Measurements from ENCODE around the gene UBE2E3. TPM values are rescaled to one million over a fixed set of nuclear protein-coding genes. Genes with fewer than 3 reads are reported as not detected.
A peak's percentile ranks its signal among the peaks of the same experiment; 100 is the strongest.
"Not testable (repeated sequence)": the region's sequence is repeated elsewhere in the genome, so short reads cannot be mapped to it uniquely, and the experiment has no call there.

Gene UBE2E3
- total RNA-seq, 2 donors from 2014 or later: 24.1 to 38.2 TPM

DNA sequence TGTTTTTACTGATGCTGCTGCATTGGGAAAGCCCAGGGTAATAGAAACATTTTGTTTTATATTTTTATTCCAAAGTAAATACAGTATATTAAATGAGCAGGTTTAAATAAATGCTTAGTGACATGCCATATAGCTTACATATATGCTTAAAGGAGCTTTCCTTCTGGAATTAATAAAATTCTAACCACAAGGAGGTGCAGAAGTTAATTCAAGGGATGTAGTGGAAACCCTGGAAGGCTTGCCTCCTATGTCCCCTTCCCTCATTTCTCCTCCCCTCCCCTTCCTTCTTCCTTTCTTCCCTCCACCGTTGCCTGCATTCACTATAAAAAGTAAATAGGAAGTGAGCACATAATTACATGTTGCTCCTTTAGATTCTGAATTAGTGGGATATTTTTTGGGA lies 96.3 kb downstream of the UBE2E3 start:
- no peak overlapping the region for H3K4me3 Mint-ChIP-seq
- H3K9me3 ChIP-seq (ENCODE audit: control insufficient read depth, low read length, poor library complexity, severe bottlenecking): no peaks in the 10 kb centered on the region
- H3K27me3 Mint-ChIP-seq: peaks cover 9% of the 10 kb centered on the region
- peaks cover 6% of the 10 kb centered on the region for H3K4me1 Mint-ChIP-seq
- no peaks in the 10 kb centered on the region for H3K36me3 Mint-ChIP-seq (ENCODE audit: low read depth)
- DNase-seq (no peak), ATAC-seq (no peak)
- H3K27ac Mint-ChIP-seq: peak overlapping the region; percentile 24

GRCh38 chr2:181077128-181077709 lies 96.8 kb downstream of the UBE2E3 start:
- H3K9me3 ChIP-seq (ENCODE audit: control insufficient read depth, low read length, poor library complexity, severe bottlenecking): no peaks in the 10 kb centered on the region
- peaks cover 5% of the 10 kb centered on the region for H3K4me1 Mint-ChIP-seq

DNA sequence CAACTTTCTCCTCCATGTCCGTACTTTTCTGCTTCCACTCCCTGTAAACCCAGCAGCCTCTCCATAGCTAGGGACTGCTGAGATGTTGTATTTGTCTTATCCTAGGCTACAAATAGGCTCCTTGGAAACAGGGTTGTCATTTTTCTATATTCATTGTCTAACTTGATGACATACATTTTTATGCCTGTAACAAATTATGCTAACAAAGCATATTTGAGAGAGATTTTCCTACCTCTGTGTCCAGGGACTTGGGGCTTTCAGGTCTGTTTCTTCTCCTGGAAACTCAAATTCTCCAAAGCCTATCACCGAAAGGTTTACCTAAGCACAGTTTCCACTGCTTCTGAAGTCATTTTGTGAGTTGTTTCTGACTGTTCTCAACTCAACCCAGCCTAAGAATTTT lies 102.7 kb downstream of the UBE2E3 start:
- DNase-seq (no peak), ATAC-seq (no peak)
- no peak overlapping the region for H3K27ac Mint-ChIP-seq
- peaks cover 2% of the 10 kb centered on the region for H3K36me3 Mint-ChIP-seq (ENCODE audit: low read depth)
- peaks cover 25% of the 10 kb centered on the region for H3K27me3 Mint-ChIP-seq
- no peaks in the 10 kb centered on the region for H3K9me3 ChIP-seq (ENCODE audit: control insufficient read depth, low read length, poor library complexity, severe bottlenecking)
- H3K4me3 Mint-ChIP-seq: no peak overlapping the region
- peaks cover 2% of the 10 kb centered on the region for H3K4me1 Mint-ChIP-seq

More at GRCh38 chr2:181077128-181077709, 96.8 kb downstream of the UBE2E3 start:
- DNase-seq (no peak), ATAC-seq (peak; percentile 83)
- Mint-ChIP-seq H3K4me3 (no peak overlapping the region), H3K36me3 (ENCODE audit: low read depth) (no peaks in the 10 kb centered on the region), H3K27me3 (peaks cover 9% of the 10 kb centered on the region), H3K27ac (peak overlapping the region; percentile 24)

GRCh38 chr2:181085734-181086133 lies 105.3 kb downstream of the UBE2E3 start:
- Mint-ChIP-seq H3K27ac (no peak overlapping the region), H3K4me1 (peaks cover 2% of the 10 kb centered on the region), H3K27me3 (peaks cover 15% of the 10 kb centered on the region), H3K4me3 (no peak overlapping the region), H3K36me3 (ENCODE audit: low read depth) (peaks cover 2% of the 10 kb centered on the region)
- H3K9me3 ChIP-seq (ENCODE audit: control insufficient read depth, low read length, poor library complexity, severe bottlenecking): no peaks in the 10 kb centered on the region
- ATAC-seq (no peak), DNase-seq (no peak)

GRCh38 chr2:181091920-181092319 lies 111.5 kb downstream of the UBE2E3 start:
- not testable (repeated sequence) for H3K9me3 ChIP-seq (ENCODE audit: control insufficient read depth, low read length, poor library complexity, severe bottlenecking); H3K27ac Mint-ChIP-seq; H3K4me1 Mint-ChIP-seq; ATAC-seq; H3K27me3 Mint-ChIP-seq; DNase-seq; H3K4me3 Mint-ChIP-seq; H3K36me3 Mint-ChIP-seq (ENCODE audit: low read depth)

- Mint-ChIP-seq H3K4me1 (no peaks in the 10 kb centered on the region), H3K27ac (no peak overlapping the region), H3K27me3 (peaks cover 9% of the 10 kb centered on the region), H3K36me3 (ENCODE audit: low read depth) (peaks cover 2% of the 10 kb centered on the region), H3K4me3 (no peak overlapping the region)
- ATAC-seq (no peak), DNase-seq (no peak)
- no peaks in the 10 kb centered on the region for H3K9me3 ChIP-seq (ENCODE audit: control insufficient read depth, low read length, poor library complexity, severe bottlenecking)
Observed at GRCh38 chr2:181095486-181095885, 115.1 kb downstream of the UBE2E3 start.

DNA sequence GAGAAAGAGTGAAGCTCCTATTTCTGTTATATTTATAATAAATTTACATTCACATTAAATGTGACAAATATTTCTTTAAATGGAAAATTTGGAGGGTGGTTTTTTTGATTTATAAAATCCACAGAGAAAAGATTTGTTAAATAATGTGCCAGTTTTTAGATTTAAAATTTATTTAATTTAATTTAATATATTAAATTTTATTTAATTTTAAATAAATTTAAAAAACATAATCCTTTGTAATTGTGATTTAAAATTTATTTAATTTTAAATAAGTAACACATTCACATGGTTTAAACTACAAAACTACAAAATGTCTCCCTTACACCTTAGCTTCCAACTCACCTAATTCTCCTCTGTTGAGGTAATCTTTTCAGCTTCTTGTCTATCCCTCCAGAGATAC lies 123.3 kb downstream of the UBE2E3 start:
- DNase-seq (no peak), ATAC-seq (no peak)
- H3K9me3 ChIP-seq (ENCODE audit: control insufficient read depth, low read length, poor library complexity, severe bottlenecking): no peaks in the 10 kb centered on the region
- peaks cover 18% of the 10 kb centered on the region for H3K4me1 Mint-ChIP-seq
- H3K4me3 Mint-ChIP-seq: no peak overlapping the region
- no peaks in the 10 kb centered on the region for H3K27me3 Mint-ChIP-seq
- H3K27ac Mint-ChIP-seq: peak overlapping the region; percentile 87
- peaks cover 2% of the 10 kb centered on the region for H3K36me3 Mint-ChIP-seq (ENCODE audit: low read depth)

DNA sequence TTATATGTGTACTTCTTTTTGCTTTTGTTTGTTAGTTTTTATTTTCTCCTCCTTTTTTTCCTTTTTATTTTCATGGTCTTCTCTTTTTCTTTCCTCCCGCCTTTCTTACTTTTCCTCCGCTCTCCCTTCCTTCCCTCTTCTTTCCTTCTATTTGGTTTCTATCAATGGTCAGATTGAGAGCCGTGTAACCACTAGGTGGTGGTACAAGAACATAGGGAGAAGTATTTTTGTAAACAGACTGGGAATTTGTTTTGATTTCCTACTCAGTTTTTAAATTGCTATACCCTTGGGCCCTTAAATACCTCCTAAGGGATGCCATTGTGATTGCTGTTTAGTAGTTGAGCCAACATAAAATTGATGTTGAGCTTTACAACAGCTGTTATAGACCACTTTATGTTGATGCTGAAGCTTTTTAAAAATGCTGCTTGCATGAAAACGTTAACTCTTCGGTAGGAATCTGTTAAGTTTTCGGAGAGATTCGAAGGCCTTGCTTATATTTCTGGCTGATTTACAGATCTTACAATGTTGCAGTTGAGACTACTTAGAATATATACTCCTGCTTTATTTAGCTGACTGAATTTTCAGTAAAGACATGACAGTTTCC lies 124.2 kb downstream of the UBE2E3 start:
- ATAC-seq (peak; percentile 45), DNase-seq (no peak)
- H3K36me3 Mint-ChIP-seq (ENCODE audit: low read depth): peaks cover 2% of the 10 kb centered on the region
- peak overlapping the region; percentile 87 for H3K27ac Mint-ChIP-seq
- no peaks in the 10 kb centered on the region for H3K27me3 Mint-ChIP-seq
- peak overlapping the region; percentile 39 for H3K4me3 Mint-ChIP-seq
- H3K4me1 Mint-ChIP-seq: peaks cover 22% of the 10 kb centered on the region
- H3K9me3 ChIP-seq (ENCODE audit: control insufficient read depth, low read length, poor library complexity, severe bottlenecking): no peaks in the 10 kb centered on the region

- Mint-ChIP-seq H3K4me1 (peaks cover 22% of the 10 kb centered on the region), H3K36me3 (ENCODE audit: low read depth) (peaks cover 2% of the 10 kb centered on the region), H3K4me3 (no peak overlapping the region), H3K27me3 (no peaks in the 10 kb centered on the region), H3K27ac (peak overlapping the region; percentile 92)
- H3K9me3 ChIP-seq (ENCODE audit: control insufficient read depth, low read length, poor library complexity, severe bottlenecking): no peaks in the 10 kb centered on the region
- ATAC-seq (no peak), DNase-seq (no peak)
Observed at GRCh38 chr2:181105562-181105961, 125.2 kb downstream of the UBE2E3 start.

DNA sequence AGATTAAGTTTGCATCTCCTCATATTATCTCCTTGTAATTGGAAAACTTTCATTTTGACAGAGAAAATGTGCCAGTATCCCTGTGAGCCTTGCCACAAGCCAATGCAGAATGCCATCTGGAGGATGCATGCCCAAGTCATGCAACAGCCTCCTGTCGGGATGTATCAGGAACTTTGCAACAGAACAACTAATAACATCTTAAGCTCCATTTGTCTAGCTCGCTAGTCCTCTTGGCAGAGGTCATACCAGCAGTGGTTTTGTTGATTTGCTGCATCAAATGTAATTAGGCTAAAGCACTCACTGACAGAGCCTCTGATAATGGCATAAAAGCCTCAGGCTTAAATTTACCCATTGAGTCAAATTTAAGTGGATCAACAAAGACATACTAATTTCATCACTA lies 125.8 kb downstream of the UBE2E3 start:
- ATAC-seq (no peak), DNase-seq (no peak)
- Mint-ChIP-seq H3K27ac (peak overlapping the region; percentile 92), H3K36me3 (ENCODE audit: low read depth) (peaks cover 2% of the 10 kb centered on the region), H3K4me1 (peaks cover 22% of the 10 kb centered on the region), H3K27me3 (no peaks in the 10 kb centered on the region), H3K4me3 (peak overlapping the region; percentile 28)
- H3K9me3 ChIP-seq (ENCODE audit: control insufficient read depth, low read length, poor library complexity, severe bottlenecking): no peaks in the 10 kb centered on the region

DNA sequence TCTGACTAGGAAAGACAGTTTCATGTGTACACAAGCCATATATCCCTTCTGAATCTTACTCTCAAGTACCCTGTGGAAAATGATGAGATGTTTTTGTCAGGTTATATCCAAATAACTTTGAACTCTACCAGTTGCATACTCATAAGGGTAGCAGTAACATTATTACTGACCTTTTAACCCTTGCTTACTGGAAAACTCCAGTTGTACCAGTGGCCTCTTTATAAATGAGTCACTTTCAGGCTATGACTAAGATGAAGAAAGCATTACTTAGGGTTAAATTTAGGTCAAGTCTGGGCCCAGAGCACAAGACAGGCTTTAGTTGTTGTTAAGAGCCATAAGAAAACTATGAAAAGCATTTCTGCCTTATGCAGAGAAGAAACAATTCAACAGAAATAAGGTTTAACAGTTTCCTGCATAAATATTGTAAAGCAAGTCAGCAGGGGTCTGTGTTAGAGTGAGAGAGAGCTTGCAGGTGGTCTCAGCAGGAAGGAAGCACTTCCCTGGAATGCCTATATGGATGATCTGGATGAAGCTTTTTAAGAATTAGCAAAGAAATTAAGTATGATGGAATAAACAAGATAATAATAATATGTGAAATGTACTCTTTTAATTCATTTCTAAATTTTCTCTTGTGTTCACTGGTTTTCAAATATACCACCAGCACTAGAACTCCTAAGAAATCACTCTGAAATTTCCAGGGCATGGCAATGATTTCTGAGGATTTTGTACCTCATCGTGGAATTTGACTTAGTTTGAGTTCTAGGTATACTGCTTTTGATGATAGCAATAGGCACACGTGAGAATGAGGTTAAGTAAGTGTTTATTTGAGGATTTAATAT lies 126.6 kb downstream of the UBE2E3 start:
- peak; percentile 82 for ATAC-seq
- Mint-ChIP-seq H3K27ac (peak overlapping the region; percentile 92), H3K4me1 (peaks cover 22% of the 10 kb centered on the region), H3K27me3 (no peaks in the 10 kb centered on the region), H3K36me3 (ENCODE audit: low read depth) (peaks cover 2% of the 10 kb centered on the region), H3K4me3 (peak overlapping the region; percentile 56)
- no peak for DNase-seq
- H3K9me3 ChIP-seq (ENCODE audit: control insufficient read depth, low read length, poor library complexity, severe bottlenecking): no peaks in the 10 kb centered on the region

DNA sequence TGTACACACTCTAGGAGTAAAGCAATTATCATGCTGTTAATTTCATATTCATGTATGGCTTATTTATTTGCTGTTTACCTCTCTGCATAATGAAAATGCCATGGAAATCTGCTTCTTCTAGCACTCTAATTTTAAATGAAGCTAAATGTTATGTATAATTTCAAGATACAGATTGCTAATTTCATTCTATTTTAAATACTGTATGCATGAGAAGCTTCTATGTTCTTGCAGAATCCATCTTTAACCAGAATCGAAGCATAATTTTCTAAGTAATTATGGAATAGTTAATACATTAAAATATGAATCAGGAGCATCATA lies 127.2 kb downstream of the UBE2E3 start:
- Mint-ChIP-seq H3K36me3 (ENCODE audit: low read depth) (peaks cover 2% of the 10 kb centered on the region), H3K27ac (peak overlapping the region; percentile 92), H3K27me3 (no peaks in the 10 kb centered on the region), H3K4me1 (peaks cover 22% of the 10 kb centered on the region), H3K4me3 (no peak overlapping the region)
- DNase-seq: no peak
- ATAC-seq: no peak
- no peaks in the 10 kb centered on the region for H3K9me3 ChIP-seq (ENCODE audit: control insufficient read depth, low read length, poor library complexity, severe bottlenecking)

DNA sequence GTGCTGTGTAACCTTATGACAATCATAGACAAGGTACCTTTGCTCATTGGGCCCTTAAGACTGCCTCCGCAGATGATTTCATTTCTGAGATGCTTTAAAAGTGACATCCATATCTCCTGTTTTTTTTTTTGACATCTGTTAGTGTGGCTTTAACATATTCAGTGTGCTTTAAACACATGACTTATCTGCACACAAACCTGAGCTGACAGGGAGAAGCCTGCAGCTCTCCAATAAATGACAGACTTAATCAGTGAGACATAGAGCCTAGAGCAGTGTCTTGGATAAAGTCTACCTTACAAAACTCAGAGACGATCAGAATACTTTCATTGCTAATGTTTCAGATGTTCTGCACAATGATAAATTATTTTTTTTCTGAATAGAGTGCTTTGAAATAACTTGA lies 130.7 kb downstream of the UBE2E3 start:
- Mint-ChIP-seq H3K4me3 (no peak overlapping the region), H3K4me1 (peaks cover 13% of the 10 kb centered on the region), H3K27me3 (no peaks in the 10 kb centered on the region), H3K27ac (no peak overlapping the region), H3K36me3 (ENCODE audit: low read depth) (no peaks in the 10 kb centered on the region)
- DNase-seq: no peak
- no peaks in the 10 kb centered on the region for H3K9me3 ChIP-seq (ENCODE audit: control insufficient read depth, low read length, poor library complexity, severe bottlenecking)
- no peak for ATAC-seq

All from T-helper 17 cell (primary cell).